IMR-90 (cell line): ENCODE data around the gene MVP. TPM values are rescaled to one million over a fixed set of nuclear protein-coding genes. Genes with fewer than 3 reads are reported as not detected.

Experiments used
- ATAC-seq: fragments of 200-7000 bp; cut with Tn5 transposase; 2 replicates; pipeline ENCODE4 v1.9.1; 2020; ENCODE audit warnings: low read depth, mild to moderate bottlenecking, moderate library complexity
- BruUV-seq: library from RNA; stranded (reverse); fragments of 400-500 nt; replicated peaks from 2 replicates; lab custom pipeline; 2021; lab: Mats Ljungman, UMichigan
- CTCF ChIA-PET: fragments of 300-600 bp; formaldehyde crosslinking; extraction: SDS; loops from one replicate; lab custom pipeline; 2021; ENCODE audit warnings: antibody characterized with exemption; lab: Yijun Ruan, JAX
- POLR2A ChIA-PET: fragments of 300-600 bp; sonication (Branson Sonifier 250); formaldehyde crosslinking; loops from one replicate; lab custom pipeline; 2022; ENCODE audit warnings: antibody characterized with exemption; ENCODE audit not compliant: unreplicated experiment; lab: Charles Lee
- DNase-seq: peaks from one replicate; pipeline ENCODE4 v3.0.0; 2013
- H2AFZ ChIP-seq: replicated peaks from 2 replicates; pipeline ENCODE3; 2013; ENCODE audit warnings: low read length, mild to moderate bottlenecking; ENCODE audit not compliant: poor library complexity
- H2AK5ac ChIP-seq: 2 replicates; pipeline ENCODE4 v1.6.1; 2013; ENCODE audit warnings: low read depth, low read length, inconsistent platforms
- H2AK9ac ChIP-seq: replicated peaks from 2 replicates; pipeline ENCODE3; 2013; ENCODE audit warnings: mild to moderate bottlenecking, low read depth, low read length, moderate library complexity; ENCODE audit not compliant: poor library complexity
- H2BK120ac ChIP-seq: 2 replicates; pipeline ENCODE4 v1.6.1; 2013; ENCODE audit warnings: low read depth, low read length, inconsistent platforms
- H2BK15ac ChIP-seq: 3 replicates; pipeline ENCODE4 v1.6.1; 2013; ENCODE audit warnings: low read depth, low read length, inconsistent platforms
- H2BK20ac ChIP-seq: 2 replicates; pipeline ENCODE4 v1.6.1; 2013; ENCODE audit warnings: low read depth, mild to moderate bottlenecking, inconsistent platforms, low read length, moderate library complexity
- H2BK5ac ChIP-seq: 2 replicates; pipeline ENCODE4 v1.6.1; 2013; ENCODE audit warnings: mild to moderate bottlenecking, low read depth, low read length, inconsistent platforms; ENCODE audit not compliant: poor library complexity, severe bottlenecking
- H3K14ac ChIP-seq: replicated peaks from 2 replicates; pipeline ENCODE4 v1.6.1; 2013; ENCODE audit warnings: low read depth, low read length, inconsistent platforms
- H3K18ac ChIP-seq: 2 replicates; pipeline ENCODE4 v1.6.1; 2013; ENCODE audit warnings: low read depth, low read length, control low read depth
- H3K23ac ChIP-seq: 2 replicates; pipeline ENCODE4 v1.6.1; 2013; ENCODE audit warnings: low read depth, low read length, inconsistent platforms
- H3K27ac ChIP-seq: 2 replicates; pipeline ENCODE4 v1.5.1; 2013; ENCODE audit warnings: mild to moderate bottlenecking, control low read depth, low read length; ENCODE audit not compliant: insufficient read depth
- H3K27me3 ChIP-seq: 2 replicates; pipeline ENCODE4 v1.6.1; 2013; ENCODE audit warnings: low read length; ENCODE audit not compliant: control insufficient read depth, insufficient read depth
- H3K36me3 ChIP-seq: 2 replicates; pipeline ENCODE4 v1.6.1; 2013; ENCODE audit warnings: low read length, mixed read lengths; ENCODE audit not compliant: control insufficient read depth, insufficient read depth
- H3K4ac ChIP-seq: 2 replicates; pipeline ENCODE4 v1.6.1; 2013; ENCODE audit warnings: low read depth, low read length, inconsistent platforms
- H3K4me1 ChIP-seq: 2 replicates; pipeline ENCODE4 v1.6.1; 2013; ENCODE audit warnings: low read length, mixed read lengths; ENCODE audit not compliant: control insufficient read depth, insufficient read depth
- H3K4me2 ChIP-seq: 2 replicates; pipeline ENCODE4 v1.6.1; 2013; ENCODE audit warnings: low read depth, mild to moderate bottlenecking, control low read depth, low read length, moderate library complexity
- H3K4me3 ChIP-seq: 2 replicates; pipeline ENCODE4 v1.5.1; 2013; ENCODE audit warnings: low read depth, mild to moderate bottlenecking, control low read depth, low read length, moderate library complexity; ENCODE audit not compliant: insufficient read depth
- H3K56ac ChIP-seq: 2 replicates; pipeline ENCODE4 v1.6.1; 2013; ENCODE audit warnings: low read length, inconsistent platforms; ENCODE audit not compliant: insufficient read depth; ENCODE audit errors: extremely low read depth
- H3K79me1 ChIP-seq, 2 experiments: 2 replicates each; pipeline ENCODE4 v1.6.1; 2013; ENCODE audit warnings: low read length in 2 of 2, inconsistent platforms in 1 of 2, low read depth in 1 of 2
- H3K9ac ChIP-seq: 2 replicates; pipeline ENCODE4 v1.6.1; 2013; ENCODE audit warnings: low read depth, low read length, control low read depth
- H3K9me1 ChIP-seq: 2 replicates; pipeline ENCODE4 v1.6.1; 2013; ENCODE audit warnings: low read length, inconsistent platforms; ENCODE audit not compliant: insufficient read depth
- H3K9me3 ChIP-seq: 2 replicates; pipeline ENCODE4 v1.6.1; 2013; ENCODE audit warnings: low read length; ENCODE audit not compliant: control insufficient read depth, insufficient read depth
- H4K20me1 ChIP-seq: 2 replicates; pipeline ENCODE4 v1.6.1; 2013; ENCODE audit warnings: low read length, inconsistent platforms; ENCODE audit not compliant: insufficient read depth
- H4K5ac ChIP-seq: 2 replicates; pipeline ENCODE4 v1.6.1; 2013; ENCODE audit warnings: mild to moderate bottlenecking, low read depth, low read length, control low read depth
- H4K8ac ChIP-seq, 2 experiments: 2 replicates each; pipeline ENCODE4 v1.6.1; 2013; ENCODE audit warnings: low read depth in 2 of 2, low read length in 2 of 2, control low read depth in 1 of 2, inconsistent platforms in 1 of 2
- H4K91ac ChIP-seq: 2 replicates; pipeline ENCODE4 v1.6.1; 2013; ENCODE audit warnings: low read depth, low read length, inconsistent platforms; ENCODE audit not compliant: insufficient read depth
- CHD1 ChIP-seq: IDR thresholded peaks from 2 replicates; pipeline ENCODE4 v1.6.1; 2012; ENCODE audit warnings: low read depth, low read length, improper control_type of control experiment
- CTCF ChIP-seq: conservative IDR thresholded peaks from 2 replicates; pipeline ENCODE4 v1.5.1; 2012; ENCODE audit warnings: mild to moderate bottlenecking, low read depth, low read length, improper control_type of control experiment
- MAFK ChIP-seq: IDR thresholded peaks from 2 replicates; pipeline ENCODE4 v1.6.1; 2012; ENCODE audit warnings: low read depth, low read length, improper control_type of control experiment
- RAD21 ChIP-seq: IDR thresholded peaks from 2 replicates; pipeline ENCODE4 v1.6.1; 2012; ENCODE audit warnings: low read length, improper control_type of control experiment
- WGBS, 2 experiments: methylation state at CpG; one replicate each; pipeline versions ENCODE4 v1.1.5 to v1.1.7; 2013; ENCODE audit warnings: missing lambda C conversion rate in 2 of 2; ENCODE audit not compliant: insufficient read length in 1 of 2; ENCODE audit errors: extremely low coverage in 2 of 2; 5-methylcytosine and 5-hydroxymethylcytosine counted together
- dilution Hi-C: fragments of 300-500 bp; cut with HindIII; formaldehyde crosslinking; loops from one replicate; pipeline ENCODE4 v1.14.3; 2018; ENCODE audit warnings: low sequenced_read_pairs; ENCODE audit not compliant: unreplicated experiment
- in situ Hi-C: fragments of 300-500 bp; cut with MboI; formaldehyde crosslinking; loops from 3 replicates; pipeline ENCODE4 v1.14.3; 2019; ENCODE audit warnings: low sequenced_read_pairs, inconsistent platforms, mixed read lengths
- intact Hi-C: fragments of 100-400 bp; cut with micrococcal nuclease; formaldehyde crosslinking; loops from 2 replicates; pipeline ENCODE4 v1.10.0; 2022
- polyA plus RNA-seq, 3 experiments: library from polyadenylated mRNA; depleted of rRNA; stranded (reverse); fragments of >200 nt; gene quantifications; 2 replicates each; pipeline ENCODE4 v1.2.3, GENCODE V29; 2012; ENCODE audit warnings: low replicate concordance in 1 of 3
- total RNA-seq: library from RNA; depleted of rRNA; stranded (reverse); fragments of >200 nt; gene quantifications from 2 replicates; pipeline ENCODE4 v1.2.3, GENCODE V29; 2012

Gene MVP
- total and polyA plus RNA-seq, 2 of the 4 experiments (the other 2 are of a cell fraction): 204 to 319 TPM

GRCh38 chr16:29877266-29877961 lies 57.2 kb downstream of the MVP start:
- Histone ChIP-seq H3K4me3 (no peak overlapping the region), H4K91ac (no peak overlapping the region), H2BK20ac (no peak overlapping the region), H2BK15ac (no peak overlapping the region), H3K79me1 (no peaks in the 10 kb centered on the region), H4K5ac (no peak overlapping the region), H3K14ac (no peak overlapping the region), H2AFZ (peak overlapping the region; percentile 5), H3K9me3 (no peaks in the 10 kb centered on the region), H2BK5ac (no peak overlapping the region), H2BK120ac (no peak overlapping the region), H2AK5ac (no peak overlapping the region), H3K4me1 (no peaks in the 10 kb centered on the region), H4K8ac (no peak overlapping the region), H3K56ac (no peak overlapping the region), H3K27ac (no peak overlapping the region), H3K27me3 (peaks cover 18% of the 10 kb centered on the region), H3K23ac (no peak overlapping the region), H3K9ac (no peak overlapping the region), H4K20me1 (peaks cover 3% of the 10 kb centered on the region; the same call in 1 of the 2 replicates), H3K4ac (no peak overlapping the region), H3K18ac (no peak overlapping the region), H3K36me3 (no peaks in the 10 kb centered on the region; the same call in 1 of the 2 replicates), H2AK9ac (no peak overlapping the region), H3K9me1 (no peaks in the 10 kb centered on the region), H3K4me2 (no peak overlapping the region)
- in situ Hi-C loops: no loop called here
- ChIA-PET CTCF (no interaction called here), POLR2A (no interaction called here)
- DNase-seq: peak; percentile 15
- BruUV-seq: no TSS peak
- no peak for TF ChIP-seq CTCF
- no peak for TF ChIP-seq MAFK
- no peak for TF ChIP-seq CHD1
- TF ChIP-seq RAD21: no peak
- dilution Hi-C loops: no loop called here
- WGBS, 2 experiments: 6% methylated on average over 10 of the region's 28 CpGs; no CpG with 5 or more reads in 1 of the 2 experiments
- peak; percentile 65 for ATAC-seq
- intact Hi-C loops: no loop called here
